OCI-LY3 (cell line): ENCODE measurements around the gene XPNPEP2.

Source experiments
- CTCF ChIP-seq: fragments of 200-600, 300-600 bp; sonication (generic); IDR thresholded peaks from 2 replicates; pipeline ENCODE4 v1.5.1; 2014; ENCODE audit warnings: antibody characterized with exemption, low read length, low read depth
- EZH2phosphoT487 ChIP-seq: fragments of 200-600 bp; shearing (Covaris generic); IDR thresholded peaks from 2 replicates; pipeline ENCODE4 v1.6.1; 2018; ENCODE audit warnings: antibody characterized with exemption, mixed run types, low read depth

GRCh38 chrX:129736491-129736890 lies 2.3 kb upstream of the XPNPEP2 start:
- no peak for TF ChIP-seq CTCF
- no peak for TF ChIP-seq EZH2phosphoT487
